ENCODE measurements around the gene NRG2.

The NRG2 gene

DNA sequence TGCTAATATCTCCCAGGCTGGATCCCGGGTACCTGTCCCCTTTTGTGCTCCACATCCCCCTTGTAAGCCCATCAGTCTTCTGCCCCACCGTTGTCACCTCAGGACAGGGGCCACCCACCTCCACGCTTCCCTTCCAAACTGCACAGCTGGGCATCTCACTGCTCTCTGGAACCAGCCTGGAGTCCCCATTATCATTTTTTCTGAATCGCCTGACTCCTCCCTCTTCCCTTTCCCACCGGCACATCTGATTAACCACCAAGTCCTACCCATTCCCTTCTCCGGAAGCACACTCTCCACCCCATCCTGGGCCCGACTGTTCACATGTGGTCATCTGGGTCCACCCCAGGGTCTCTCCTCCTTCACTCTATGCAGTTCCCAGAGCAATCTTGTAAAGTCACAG, 193.6 kb downstream of the NRG2 start:
- H3K9me3 ChIP-seq (ENCODE audit: severe bottlenecking): no peaks in the 10 kb centered on the region
- no peak for DNase-seq
- no peaks in the 10 kb centered on the region for H3K27me3 ChIP-seq (ENCODE audit: insufficient read depth, low read depth, severe bottlenecking)
- H3K36me3 ChIP-seq: no peaks in the 10 kb centered on the region
- H3K4me3 ChIP-seq (ENCODE audit: low read depth, low read length): no peak overlapping the region
- TF ChIP-seq, protein P1, sequence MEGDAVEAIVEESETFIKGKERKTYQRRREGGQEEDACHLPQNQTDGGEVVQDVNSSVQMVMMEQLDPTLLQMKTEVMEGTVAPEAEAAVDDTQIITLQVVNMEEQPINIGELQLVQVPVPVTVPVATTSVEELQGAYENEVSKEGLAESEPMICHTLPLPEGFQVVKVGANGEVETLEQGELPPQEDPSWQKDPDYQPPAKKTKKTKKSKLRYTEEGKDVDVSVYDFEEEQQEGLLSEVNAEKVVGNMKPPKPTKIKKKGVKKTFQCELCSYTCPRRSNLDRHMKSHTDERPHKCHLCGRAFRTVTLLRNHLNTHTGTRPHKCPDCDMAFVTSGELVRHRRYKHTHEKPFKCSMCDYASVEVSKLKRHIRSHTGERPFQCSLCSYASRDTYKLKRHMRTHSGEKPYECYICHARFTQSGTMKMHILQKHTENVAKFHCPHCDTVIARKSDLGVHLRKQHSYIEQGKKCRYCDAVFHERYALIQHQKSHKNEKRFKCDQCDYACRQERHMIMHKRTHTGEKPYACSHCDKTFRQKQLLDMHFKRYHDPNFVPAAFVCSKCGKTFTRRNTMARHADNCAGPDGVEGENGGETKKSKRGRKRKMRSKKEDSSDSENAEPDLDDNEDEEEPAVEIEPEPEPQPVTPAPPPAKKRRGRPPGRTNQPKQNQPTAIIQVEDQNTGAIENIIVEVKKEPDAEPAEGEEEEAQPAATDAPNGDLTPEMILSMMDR (IDR thresholded peaks at IDR 0.05; ENCODE audit: low read depth, low read length): no peak
- no peak overlapping the region for H3K27ac ChIP-seq

DNA sequence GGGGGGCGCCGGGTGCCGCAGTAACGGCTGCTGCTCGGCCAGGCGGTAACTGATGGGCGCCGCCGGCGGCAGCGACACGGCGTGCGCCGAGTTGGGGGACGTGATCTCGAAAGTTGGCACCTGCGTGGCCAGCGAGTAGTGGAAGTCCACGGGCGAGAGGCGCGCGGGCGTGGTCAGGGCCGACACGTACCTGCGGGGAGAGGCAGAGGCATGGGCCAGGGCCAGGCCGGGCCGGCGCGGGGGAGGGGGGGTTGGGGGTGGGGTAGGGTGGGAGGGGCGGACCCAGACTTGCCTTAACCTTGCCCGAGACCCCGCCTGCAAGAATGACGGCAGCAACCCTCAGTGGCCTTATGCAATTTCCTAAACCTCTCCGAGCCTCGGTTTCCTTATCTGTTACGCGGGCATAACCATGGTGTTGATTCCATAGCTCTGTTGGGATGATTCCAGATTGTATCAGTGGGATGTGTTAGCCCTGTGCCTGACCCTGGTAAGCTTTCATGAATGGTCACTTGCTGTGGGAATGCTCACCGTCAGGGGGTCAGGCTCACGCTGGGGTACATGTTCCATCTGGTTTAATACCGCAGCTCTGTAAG, 194.5 kb downstream of the NRG2 start:
- Histone ChIP-seq H3K4me3 (ENCODE audit: low read depth, low read length) (peak overlapping the region; percentile 46), H3K27me3 (ENCODE audit: insufficient read depth, low read depth, severe bottlenecking) (no peaks in the 10 kb centered on the region), H3K9me3 (ENCODE audit: severe bottlenecking) (no peaks in the 10 kb centered on the region), H3K27ac (peak overlapping the region; percentile 79), H3K36me3 (no peaks in the 10 kb centered on the region)
- peak; percentile 42 for DNase-seq
- TF ChIP-seq, protein P1 (IDR thresholded peaks at IDR 0.05; ENCODE audit: low read depth, low read length): no peak

DNA sequence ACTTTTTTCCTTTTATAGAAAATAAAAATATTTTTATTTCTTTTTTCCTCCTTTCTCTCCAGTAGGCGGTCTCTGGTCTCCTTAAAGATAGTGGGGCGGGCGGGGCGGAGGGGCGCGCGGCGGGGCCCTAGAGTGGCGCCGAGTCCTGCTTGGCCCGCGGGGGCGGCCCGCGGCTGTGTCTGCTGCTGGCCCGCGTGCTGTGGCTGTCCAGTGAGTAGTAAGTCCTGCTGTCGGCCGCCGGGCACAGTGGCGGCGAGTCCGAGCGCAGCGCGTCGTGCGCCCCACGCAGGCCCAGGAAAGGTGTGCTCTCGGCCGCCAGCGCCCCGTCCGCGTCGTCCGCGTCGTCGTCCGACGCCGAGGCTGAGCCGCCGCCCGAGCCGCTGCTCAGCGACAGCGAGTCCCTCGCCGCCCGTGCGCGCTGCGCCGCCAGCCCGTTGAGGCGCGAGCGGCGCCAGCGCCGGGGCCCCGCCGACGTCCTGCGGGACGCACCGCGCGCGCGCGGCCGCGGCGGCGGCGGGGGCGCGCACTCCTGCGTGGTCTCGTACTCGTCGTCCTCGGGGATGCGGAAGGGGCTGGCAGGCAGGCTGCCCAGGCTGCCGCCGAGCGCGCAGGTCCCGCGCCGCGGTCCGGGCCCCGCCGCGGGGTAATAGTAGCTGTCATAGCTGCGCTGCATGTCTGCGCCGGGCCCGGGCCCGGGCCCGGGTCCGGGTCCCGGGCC, 195.2 kb downstream of the NRG2 start:
- Histone ChIP-seq H3K9me3 (ENCODE audit: severe bottlenecking) (no peaks in the 10 kb centered on the region), H3K27ac (peak overlapping the region; percentile 87), H3K27me3 (ENCODE audit: insufficient read depth, low read depth, severe bottlenecking) (no peaks in the 10 kb centered on the region), H3K4me3 (ENCODE audit: low read depth, low read length) (peak overlapping the region; percentile 46), H3K36me3 (no peaks in the 10 kb centered on the region)
- TF ChIP-seq, protein P1 (IDR thresholded peaks at IDR 0.05; ENCODE audit: low read depth, low read length): no peak
- DNase-seq: peak; percentile 82

DNA sequence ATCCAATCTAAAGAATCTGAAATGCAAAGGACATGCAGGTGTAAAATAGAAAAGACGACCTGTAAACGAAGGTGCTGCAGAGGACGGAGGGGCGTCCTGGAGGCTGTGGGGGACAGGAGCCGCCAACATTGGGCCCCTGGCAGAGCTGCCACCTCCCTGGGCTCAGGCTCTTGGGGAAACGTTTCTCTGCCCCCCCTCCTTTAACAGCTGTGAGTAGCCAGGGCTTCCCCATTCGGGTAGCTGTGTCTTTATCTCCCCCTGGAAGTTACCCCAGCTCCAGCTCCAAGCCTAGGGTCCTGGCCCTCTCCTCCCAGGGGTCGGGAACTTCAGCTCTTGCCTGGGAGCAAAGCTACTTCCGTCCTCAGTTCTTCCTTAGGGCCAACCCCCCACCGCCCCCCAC, 196.0 kb downstream of the NRG2 start:
- no peaks in the 10 kb centered on the region for H3K9me3 ChIP-seq (ENCODE audit: severe bottlenecking)
- TF ChIP-seq, protein P1 (IDR thresholded peaks at IDR 0.05; ENCODE audit: low read depth, low read length): no peak
- H3K27ac ChIP-seq: no peak overlapping the region
- H3K36me3 ChIP-seq: no peaks in the 10 kb centered on the region
- H3K4me3 ChIP-seq (ENCODE audit: low read depth, low read length): no peak overlapping the region
- no peaks in the 10 kb centered on the region for H3K27me3 ChIP-seq (ENCODE audit: insufficient read depth, low read depth, severe bottlenecking)
- no peak for DNase-seq

DNA sequence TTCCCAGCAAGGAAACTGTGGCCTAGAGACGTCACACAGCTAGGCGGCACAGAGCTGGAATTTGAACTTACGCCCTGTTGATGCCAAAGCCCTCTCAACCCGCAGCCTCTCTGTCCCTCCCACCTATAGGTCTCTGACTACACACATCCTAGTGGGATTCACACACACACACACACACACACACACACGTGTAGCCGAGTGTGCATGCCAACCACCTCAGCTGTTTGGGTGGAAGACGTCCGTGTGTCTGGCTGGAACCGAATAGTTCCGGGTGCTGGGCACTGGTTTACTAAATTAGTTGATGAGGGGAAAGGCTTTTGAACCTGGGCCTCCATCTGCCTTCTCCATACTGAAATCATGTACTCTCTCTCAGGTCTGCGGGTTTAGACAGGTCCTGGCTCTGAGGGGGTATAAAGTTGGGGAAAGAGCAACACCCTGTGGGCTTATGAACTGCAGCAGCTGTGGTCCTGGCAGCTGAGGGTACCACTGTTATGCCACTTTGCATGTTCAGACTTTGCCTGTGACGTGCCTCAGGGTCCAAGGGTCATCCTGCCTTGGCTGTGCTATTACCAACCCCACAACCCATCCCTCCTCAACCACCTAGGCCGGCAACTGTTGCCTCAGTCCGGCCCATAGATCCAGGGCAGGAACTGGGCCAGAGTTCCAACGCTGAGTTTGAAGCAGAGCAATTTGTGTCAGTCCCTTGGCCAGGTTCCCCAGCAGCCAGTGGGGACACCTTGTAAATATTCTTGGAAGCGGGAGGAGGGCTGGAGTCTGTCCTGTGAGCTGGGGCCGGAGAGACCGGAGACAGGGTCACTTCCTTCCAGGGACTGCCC, 197.0 kb downstream of the NRG2 start:
- TF ChIP-seq, protein P1 (IDR thresholded peaks at IDR 0.05; ENCODE audit: low read depth, low read length): no peak
- H3K27ac ChIP-seq: no peak overlapping the region
- H3K9me3 ChIP-seq (ENCODE audit: severe bottlenecking): no peaks in the 10 kb centered on the region
- no peak for DNase-seq
- H3K36me3 ChIP-seq: no peaks in the 10 kb centered on the region
- H3K27me3 ChIP-seq (ENCODE audit: insufficient read depth, low read depth, severe bottlenecking): no peaks in the 10 kb centered on the region
- no peak overlapping the region for H3K4me3 ChIP-seq (ENCODE audit: low read depth, low read length)

Measured in WERI-Rb-1 (cell line).